ENCODE results near the gene DRC3. TPM values are rescaled to one million over a fixed set of nuclear protein-coding genes. Genes with fewer than 3 reads are reported as not detected.

Gene DRC3
- total RNA-seq, 1 donor from 2014 or later = 2.0 TPM

DNA sequence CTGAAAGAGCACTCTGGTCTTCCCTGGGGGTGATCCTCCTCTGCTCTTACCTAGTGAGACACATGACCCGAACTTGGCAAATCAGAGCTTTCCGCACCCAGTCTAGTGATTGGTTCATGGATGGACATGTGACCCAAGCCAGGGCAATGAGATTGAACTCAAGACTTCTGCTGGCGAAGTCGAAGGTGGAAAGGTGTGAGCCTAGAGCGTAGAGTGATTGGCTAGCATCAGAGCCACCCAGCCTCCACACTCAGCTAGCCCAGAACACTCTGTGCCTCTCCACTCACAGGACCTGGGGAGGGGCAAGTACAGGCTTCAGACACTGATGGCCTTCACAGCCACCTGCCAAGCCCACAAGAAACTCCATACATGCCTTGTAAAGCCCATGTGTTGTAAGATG, 48.7 kb downstream of the DRC3 start:
- DNase-seq (ENCODE audit: low read depth in 2 of 2) = no peak

GRCh38 chr17:18025241-18025944, 52.7 kb downstream of the DRC3 start:
- peak in 1 of 2 donors; percentile 70 for DNase-seq (ENCODE audit: low read depth in 2 of 2)

GRCh38 chr17:18025945-18026776, 53.5 kb downstream of the DRC3 start:
- peak; percentile 78 to 92 for DNase-seq (ENCODE audit: low read depth in 2 of 2)

DNA sequence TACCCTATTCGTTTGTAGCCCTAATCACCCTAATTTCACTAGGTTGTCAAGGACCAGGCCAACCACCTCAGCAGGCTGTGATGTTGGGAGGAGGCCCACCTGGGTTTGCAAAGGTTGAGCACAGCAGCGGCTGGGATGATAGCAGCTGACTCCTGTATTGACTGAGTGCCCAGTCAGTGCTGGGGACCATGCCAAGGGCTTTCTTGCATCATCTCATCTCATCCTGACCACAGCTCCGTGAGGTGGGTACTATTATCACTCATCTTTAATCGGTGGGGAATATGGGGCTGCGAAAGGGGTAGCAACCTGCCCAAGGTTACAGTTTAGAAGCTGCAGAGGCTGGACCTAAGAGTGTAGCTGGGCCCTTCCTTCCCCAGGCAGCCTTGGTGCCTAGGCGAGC, 54.6 kb downstream of the DRC3 start:
- DNase-seq (ENCODE audit: low read depth in 2 of 2) = no peak

DNA sequence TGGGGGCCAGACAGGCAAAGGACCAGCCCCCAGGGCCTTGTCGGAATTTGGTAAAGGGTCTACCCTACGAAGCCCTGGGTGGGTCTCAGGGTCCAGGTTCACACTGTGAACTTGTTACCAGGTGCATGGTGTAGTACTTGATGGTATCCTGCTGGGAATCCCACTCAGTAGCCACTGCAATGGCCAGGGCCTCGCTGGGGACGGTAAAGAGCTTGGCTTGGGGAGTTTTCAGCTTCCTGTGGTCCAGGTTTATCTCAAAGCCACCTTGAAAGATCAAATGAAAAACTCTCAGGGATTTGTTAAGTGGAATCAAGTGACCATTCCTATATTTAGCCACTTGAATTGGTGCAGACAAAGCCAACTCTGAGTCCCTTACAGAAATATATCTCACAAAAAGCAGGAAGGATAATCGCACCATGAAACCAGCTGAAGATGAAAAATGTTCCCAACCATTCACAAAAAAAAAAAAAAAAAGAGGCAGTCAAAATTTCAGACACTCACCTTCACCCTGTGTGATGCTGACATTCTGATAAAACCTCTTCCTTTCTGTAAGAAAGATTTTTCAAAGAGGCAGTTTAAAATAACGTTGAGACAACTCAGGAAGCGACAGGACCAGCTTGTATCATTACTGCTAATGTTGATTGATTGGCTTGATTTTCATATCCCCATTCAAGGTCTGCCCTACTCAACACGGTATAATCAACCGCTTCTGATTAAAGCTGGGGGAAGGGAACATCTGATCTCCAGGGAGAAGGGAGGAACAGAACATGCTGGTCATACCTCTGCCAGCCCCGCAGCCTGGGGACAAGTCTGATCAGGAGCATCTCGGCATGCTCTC, 55.7 kb downstream of the DRC3 start:
- DNase-seq (ENCODE audit: low read depth in 2 of 2) = no peak

GRCh38 chr17:18028952-18029540, 56.4 kb downstream of the DRC3 start:
- DNase-seq (ENCODE audit: low read depth in 2 of 2) = peak in 1 of 2 donors; percentile 32

GRCh38 chr17:18031955-18032354, 59.3 kb downstream of the DRC3 start:
- DNase-seq (ENCODE audit: low read depth in 2 of 2) = peak; percentile 87 to 92

DNA sequence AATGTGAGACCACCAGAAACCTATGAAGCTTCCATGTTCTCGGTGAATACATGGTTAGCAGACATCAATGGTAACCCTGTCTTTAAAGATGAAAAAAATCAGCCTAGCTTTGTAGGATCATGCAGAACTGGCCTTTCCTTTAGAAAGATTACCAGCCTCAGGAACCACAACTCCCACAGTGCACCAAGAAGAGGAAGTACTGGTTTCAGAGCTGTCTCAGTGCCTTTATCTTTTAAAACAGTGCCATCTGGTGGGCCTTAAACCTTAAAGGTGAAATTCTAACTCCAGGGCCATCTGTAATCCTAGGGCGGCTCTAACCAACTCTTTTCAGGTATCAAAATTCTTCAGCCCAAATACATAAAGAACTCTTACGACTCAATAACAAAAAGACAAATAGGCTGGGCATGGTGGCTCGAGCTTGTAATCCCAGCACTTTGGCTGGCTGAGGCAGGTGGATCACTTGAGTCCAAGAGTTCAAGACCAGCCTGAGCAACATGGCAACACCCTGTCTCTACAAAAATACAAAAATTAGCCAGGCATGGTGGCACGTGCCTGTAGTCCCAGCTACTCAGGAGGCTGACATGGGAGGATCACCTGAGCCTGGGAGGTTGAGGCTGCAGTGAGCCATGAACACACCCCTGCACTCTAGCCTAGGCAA, 60.9 kb downstream of the DRC3 start:
- DNase-seq (ENCODE audit: low read depth in 2 of 2) = peak; percentile 91

DNA sequence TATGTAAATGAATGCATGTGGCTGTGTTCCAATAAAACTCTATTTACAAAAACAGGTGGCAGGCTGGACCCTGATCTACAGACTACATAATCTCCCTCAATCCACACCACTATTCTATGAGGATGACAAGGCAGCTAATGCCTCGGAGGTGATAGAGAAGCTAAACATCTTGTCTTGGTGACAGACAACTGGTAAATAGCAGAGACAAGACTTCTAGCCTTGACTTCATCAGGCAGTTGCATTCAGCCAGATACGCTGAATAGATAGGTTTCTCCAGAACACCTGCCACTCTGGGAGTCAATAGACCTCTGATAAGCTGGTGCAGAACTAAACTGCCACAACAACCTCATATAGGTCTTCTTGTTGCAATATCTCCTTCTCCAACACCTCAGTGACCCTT, 63.0 kb downstream of the DRC3 start:
- DNase-seq (ENCODE audit: low read depth in 2 of 2) = no peak

DNA sequence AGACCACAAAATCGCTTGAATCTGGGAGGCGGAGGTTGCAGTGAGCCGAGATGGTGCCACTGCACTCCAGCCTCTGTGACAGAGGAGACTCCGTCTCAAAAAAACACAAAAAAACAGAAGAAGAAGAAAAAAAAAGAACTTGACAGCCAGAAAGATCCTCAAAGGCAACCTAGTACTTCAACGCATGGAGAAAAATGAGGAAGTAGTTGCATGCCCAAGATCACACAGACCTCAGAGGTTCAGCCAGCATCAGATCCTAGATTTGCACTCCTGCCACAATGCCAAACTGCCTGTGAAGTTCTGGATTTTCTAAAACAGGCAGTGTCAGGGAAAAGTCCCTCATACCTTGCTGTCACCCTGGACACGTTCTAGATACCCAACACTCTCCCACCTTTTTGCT, 64.8 kb downstream of the DRC3 start:
- no peak for DNase-seq (ENCODE audit: low read depth in 2 of 2)

DNA sequence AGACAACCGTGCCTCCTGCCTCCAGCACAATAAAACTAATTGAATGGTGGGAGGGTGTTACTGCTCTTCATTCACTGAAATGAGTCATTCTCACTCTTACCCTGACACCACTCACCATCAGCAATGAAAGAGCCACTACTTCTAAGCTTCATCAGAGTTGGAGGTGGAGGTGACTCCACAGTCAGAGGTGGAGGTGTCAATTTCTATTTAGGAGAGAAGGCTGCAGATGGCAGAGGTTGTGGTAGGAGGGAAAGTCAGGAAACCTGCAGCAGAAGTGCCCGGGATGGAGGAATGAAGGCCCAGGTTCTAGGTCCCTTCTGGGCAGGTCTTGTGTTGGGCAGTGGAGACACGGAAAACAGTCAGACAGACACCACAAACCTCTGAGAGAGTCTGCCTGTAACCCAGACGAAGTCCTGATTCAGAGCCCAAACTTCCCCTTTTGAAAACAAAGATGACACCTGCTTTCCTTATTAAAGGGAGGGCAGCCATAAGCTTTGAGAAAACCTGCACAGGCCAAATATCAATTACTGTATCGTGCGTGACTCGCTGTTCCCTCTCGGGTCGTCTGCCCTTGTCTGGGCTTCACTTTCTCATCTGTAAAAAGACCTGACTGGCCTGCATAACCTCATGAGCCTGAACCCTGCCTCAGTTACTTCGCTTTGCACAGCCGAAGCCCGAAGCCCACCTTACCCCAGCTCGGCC, 65.6 kb downstream of the DRC3 start:
- DNase-seq (ENCODE audit: low read depth in 2 of 2) = no peak

- DNase-seq (ENCODE audit: low read depth in 2 of 2) = peak; percentile 99 to 100
Measured at GRCh38 chr17:18038861-18039534, 66.3 kb downstream of the DRC3 start, which contains the start of the genes ATPAF2 and GID4. Gene ATPAF2 (minus strand): TSS chr17:18039168. CDS start chr17:18039013, 155 bp downstream. Gene GID4 (plus strand): TSS chr17:18039408. CDS start chr17:18039465, 57 bp downstream.

DNA sequence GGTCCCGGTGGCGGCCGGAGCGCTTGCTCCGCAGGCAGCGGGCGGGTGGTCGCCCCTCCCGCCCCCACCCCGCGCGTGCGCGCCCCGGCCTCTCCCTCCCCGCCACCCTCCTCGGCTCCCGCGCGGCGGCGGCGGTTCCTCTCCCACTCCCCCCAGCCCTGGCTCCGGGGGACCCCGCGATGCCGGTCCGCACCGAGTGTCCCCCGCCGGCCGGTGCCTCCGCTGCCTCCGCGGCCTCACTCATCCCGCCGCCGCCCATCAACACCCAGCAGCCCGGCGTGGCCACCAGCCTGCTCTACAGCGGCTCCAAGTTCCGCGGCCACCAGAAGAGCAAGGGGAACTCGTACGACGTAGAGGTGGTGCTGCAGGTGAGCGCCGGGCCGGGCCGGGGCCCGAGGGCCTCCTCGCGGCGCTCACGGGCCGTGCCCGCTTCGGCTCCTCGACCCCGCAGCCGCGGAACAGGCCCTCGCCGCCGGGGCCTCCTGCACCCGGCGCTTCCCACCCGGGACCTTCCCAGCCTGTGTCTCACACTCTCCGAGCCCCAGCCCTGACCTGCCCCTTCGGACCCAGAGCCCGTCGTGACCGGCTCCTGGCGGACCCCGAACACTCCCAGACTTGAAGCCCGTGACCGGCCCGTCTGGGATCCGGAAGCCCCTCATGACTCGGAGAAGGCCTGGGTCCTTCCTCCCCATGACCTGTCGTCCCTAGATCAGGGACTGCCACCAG, 67.0 kb downstream of the DRC3 start:
- peak in 1 of 2 donors; percentile 28 for DNase-seq (ENCODE audit: low read depth in 2 of 2)

GRCh38 chr17:18040261-18040858, 67.7 kb downstream of the DRC3 start:
- no peak for DNase-seq (ENCODE audit: low read depth in 2 of 2)

DNA sequence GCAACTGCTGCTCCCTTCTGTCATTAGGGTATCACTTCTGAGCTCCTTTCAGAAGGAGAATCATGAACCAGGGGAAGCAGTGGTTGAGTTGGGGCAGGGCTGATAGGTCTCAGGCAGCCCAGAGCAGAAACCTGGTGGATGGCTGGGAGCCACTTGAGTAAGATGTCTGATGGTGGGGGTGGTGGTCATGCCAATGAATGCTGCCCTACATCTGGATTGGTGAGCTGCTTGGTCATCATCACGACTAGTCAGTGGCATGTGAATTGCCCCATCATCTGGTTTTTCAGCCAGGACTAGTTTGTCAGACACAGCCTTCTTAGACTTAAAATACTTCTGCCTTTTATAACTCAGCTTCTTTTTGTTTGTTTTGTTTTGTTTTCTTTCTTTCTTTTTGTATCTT, 69.1 kb downstream of the DRC3 start:
- DNase-seq (ENCODE audit: low read depth in 2 of 2) = no peak

DNA sequence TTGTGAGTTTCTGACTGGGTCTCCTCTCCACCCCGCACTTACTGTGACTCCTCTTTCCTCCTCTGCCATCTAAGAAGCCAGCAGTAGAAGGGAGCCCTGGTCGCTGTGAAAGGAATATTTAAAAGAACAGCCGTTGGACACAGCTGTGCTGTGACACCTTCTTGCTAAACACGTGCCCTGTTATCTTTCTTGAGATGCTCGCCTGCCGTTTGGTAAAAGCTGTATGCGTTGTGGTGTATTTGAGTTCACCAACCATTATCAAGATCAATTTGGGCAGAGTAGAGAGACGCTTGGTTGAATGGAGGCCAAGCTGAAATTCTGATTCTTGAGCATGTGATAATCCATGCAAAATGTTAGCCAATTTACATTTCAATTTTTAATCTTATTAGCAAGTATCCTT, 70.3 kb downstream of the DRC3 start:
- DNase-seq (ENCODE audit: low read depth in 2 of 2) = no peak

GRCh38 chr17:18043491-18043890, 70.8 kb downstream of the DRC3 start:
- peak; percentile 36 to 65 for DNase-seq (ENCODE audit: low read depth in 2 of 2)

- DNase-seq (ENCODE audit: low read depth in 2 of 2) = no peak
Measured at GRCh38 chr17:18044609-18045008, 71.9 kb downstream of the DRC3 start.

Data from lung microvascular endothelial cell (primary cell).